Measurements from ENCODE around the gene PTPN3. TPM values are rescaled to one million over a fixed set of nuclear protein-coding genes. Genes with fewer than 3 reads are reported as not detected.
"Not testable (repeated sequence)": the region's sequence is repeated elsewhere in the genome, so short reads cannot be mapped to it uniquely, and the experiment has no call there.

Gene PTPN3
- total RNA-seq, 1 experiment from 2014 or later: 25.0 TPM

DNA sequence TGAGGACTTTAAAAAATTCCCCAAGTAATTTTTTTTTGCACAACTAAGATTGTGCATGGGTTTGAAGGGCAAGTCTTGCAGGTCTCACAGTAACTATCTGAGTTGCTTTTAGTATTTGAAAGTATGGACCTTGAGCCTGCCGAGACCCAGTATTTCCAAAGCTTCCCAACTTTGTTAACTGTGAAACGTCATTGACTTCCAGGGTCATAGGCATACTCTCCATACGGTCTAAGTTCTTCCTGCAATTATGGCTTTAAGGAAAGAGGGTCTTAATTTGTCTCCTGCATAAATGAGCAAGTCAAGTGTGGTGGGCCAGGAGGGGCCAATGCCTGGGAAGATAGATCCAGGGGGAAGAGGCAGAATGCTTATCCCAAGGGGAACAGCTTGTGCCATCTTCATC is 153.2 kb downstream of the PTPN3 start:
- no TSS peak for BruUV-seq (replicated peaks)
- no peak for DNase-seq
- Mint-ChIP-seq H3K36me3 (ENCODE audit: insufficient read depth, unreplicated experiment) (peaks cover 4% of the 10 kb centered on the region), H3K4me3 (ENCODE audit: low read depth, unreplicated experiment) (no peak overlapping the region), H3K27ac (ENCODE audit: unreplicated experiment) (no peak overlapping the region), H3K4me1 (ENCODE audit: low read depth, unreplicated experiment) (peaks cover 5% of the 10 kb centered on the region), H3K27me3 (ENCODE audit: unreplicated experiment) (no peaks in the 10 kb centered on the region), H3K9me3 (ENCODE audit: low read depth, unreplicated experiment) (no peaks in the 10 kb centered on the region)
- intact Hi-C loops (cut with micrococcal nuclease; ENCODE audit: unreplicated experiment): loop anchor here (5.0 to 10.0 kb wide), 2 partner anchors 100 to 153 kb away; no protein-coding TSS in a partner anchor
- CTCF ChIA-PET: interaction anchor here (1.0 to 2.5 kb wide), 6 partner anchors 14 to 259 kb away, joined by 3 to 19 read pairs (median 4); partner anchors contain the start of gene EPB41L4B
- no peak for TF ChIP-seq CTCF (IDR thresholded peaks at IDR 0.05; ENCODE audit: unreplicated experiment)

GRCh38 chr9:109342878-109343277 is 155.2 kb downstream of the PTPN3 start:
- no peak for DNase-seq
- Mint-ChIP-seq H3K4me1 (ENCODE audit: low read depth, unreplicated experiment) (peaks cover 5% of the 10 kb centered on the region), H3K4me3 (ENCODE audit: low read depth, unreplicated experiment) (no peak overlapping the region), H3K27ac (ENCODE audit: unreplicated experiment) (no peak overlapping the region), H3K9me3 (ENCODE audit: low read depth, unreplicated experiment) (no peaks in the 10 kb centered on the region), H3K36me3 (ENCODE audit: insufficient read depth, unreplicated experiment) (peaks cover 4% of the 10 kb centered on the region), H3K27me3 (ENCODE audit: unreplicated experiment) (no peaks in the 10 kb centered on the region)
- intact Hi-C loops (cut with micrococcal nuclease; ENCODE audit: unreplicated experiment): loop anchor here (10.0 kb wide), 1 partner anchor 98 kb away; no protein-coding TSS in a partner anchor
- TF ChIP-seq CTCF (IDR thresholded peaks at IDR 0.05; ENCODE audit: unreplicated experiment): no peak
- CTCF ChIA-PET: interaction anchor here (0.6 to 0.7 kb wide), 2 partner anchors 124 to 160 kb away, joined by 3 to 4 read pairs; no protein-coding TSS in a partner anchor
- BruUV-seq (replicated peaks): no TSS peak

GRCh38 chr9:109341561-109341960 is 156.5 kb downstream of the PTPN3 start:
- BruUV-seq (replicated peaks): no TSS peak
- Mint-ChIP-seq H3K27ac (ENCODE audit: unreplicated experiment) (no peak overlapping the region), H3K27me3 (ENCODE audit: unreplicated experiment) (no peaks in the 10 kb centered on the region), H3K4me1 (ENCODE audit: low read depth, unreplicated experiment) (peaks cover under 1% of the 10 kb centered on the region), H3K4me3 (ENCODE audit: low read depth, unreplicated experiment) (no peak overlapping the region), H3K9me3 (ENCODE audit: low read depth, unreplicated experiment) (no peaks in the 10 kb centered on the region), H3K36me3 (ENCODE audit: insufficient read depth, unreplicated experiment) (peaks cover 4% of the 10 kb centered on the region)
- CTCF ChIA-PET: interaction anchor here (0.6 kb wide), 1 partner anchor 284 kb away, joined by 3 read pairs; no protein-coding TSS in a partner anchor
- intact Hi-C loops (cut with micrococcal nuclease; ENCODE audit: unreplicated experiment): loop anchor here (10.0 kb wide), 1 partner anchor 97 kb away; no protein-coding TSS in a partner anchor
- no peak for DNase-seq
- no peak for TF ChIP-seq CTCF (IDR thresholded peaks at IDR 0.05; ENCODE audit: unreplicated experiment)

- not testable (repeated sequence) for BruUV-seq (replicated peaks)
These were observed 157.1 kb downstream of the PTPN3 start for GRCh38 chr9:109340979-109341378.

DNA sequence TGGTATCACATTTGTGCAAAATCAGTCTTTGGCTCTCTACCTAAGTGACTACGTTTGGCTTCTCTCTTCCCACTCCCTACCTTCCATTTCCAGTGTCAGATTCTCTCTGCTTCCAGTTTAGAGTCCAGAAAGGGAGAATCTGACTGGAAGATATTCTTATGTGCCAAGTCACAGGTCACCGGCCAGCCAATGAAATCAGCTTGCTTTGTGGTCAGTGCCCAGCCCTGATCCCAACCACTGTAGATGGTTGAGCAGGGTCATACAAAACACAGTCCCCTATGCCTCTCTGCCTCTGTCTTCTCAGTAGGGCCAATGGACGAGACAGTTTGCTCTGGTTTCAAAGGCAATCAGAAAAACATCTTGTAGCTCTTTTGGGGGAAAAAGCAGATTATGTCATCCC is 161.7 kb downstream of the PTPN3 start:
- CTCF ChIA-PET: no interaction called here
- Mint-ChIP-seq H3K27me3 (ENCODE audit: unreplicated experiment) (no peaks in the 10 kb centered on the region), H3K9me3 (ENCODE audit: low read depth, unreplicated experiment) (no peaks in the 10 kb centered on the region), H3K36me3 (ENCODE audit: insufficient read depth, unreplicated experiment) (peaks cover 2% of the 10 kb centered on the region), H3K4me3 (ENCODE audit: low read depth, unreplicated experiment) (no peak overlapping the region), H3K27ac (ENCODE audit: unreplicated experiment) (no peak overlapping the region), H3K4me1 (ENCODE audit: low read depth, unreplicated experiment) (peaks cover 6% of the 10 kb centered on the region)
- no peak for DNase-seq
- intact Hi-C loops (cut with micrococcal nuclease; ENCODE audit: unreplicated experiment): no loop called here
- TF ChIP-seq CTCF (IDR thresholded peaks at IDR 0.05; ENCODE audit: unreplicated experiment): no peak
- BruUV-seq (replicated peaks): no TSS peak

More at GRCh38 chr9:109340979-109341378, 157.1 kb downstream of the PTPN3 start:
- intact Hi-C loops (cut with micrococcal nuclease; ENCODE audit: unreplicated experiment): loop anchor here (10.0 kb wide), 1 partner anchor 96 kb away; no protein-coding TSS in a partner anchor
- H3K27me3 Mint-ChIP-seq (ENCODE audit: unreplicated experiment); H3K4me3 Mint-ChIP-seq (ENCODE audit: low read depth, unreplicated experiment); CTCF ChIA-PET; DNase-seq; H3K36me3 Mint-ChIP-seq (ENCODE audit: insufficient read depth, unreplicated experiment); H3K27ac Mint-ChIP-seq (ENCODE audit: unreplicated experiment); H3K9me3 Mint-ChIP-seq (ENCODE audit: low read depth, unreplicated experiment); H3K4me1 Mint-ChIP-seq (ENCODE audit: low read depth, unreplicated experiment): not testable (repeated sequence)
